GM20431 (cell line): ENCODE measurements around the gene BHMT.

Experiments
- in situ Hi-C: fragments of 300-500 bp; cut with MseI, MboI; formaldehyde crosslinking; loops from one replicate; pipeline ENCODE4 v1.15.0; 2020; ENCODE audit warnings: low sequenced_read_pairs; ENCODE audit not compliant: unreplicated experiment

The BHMT gene

DNA sequence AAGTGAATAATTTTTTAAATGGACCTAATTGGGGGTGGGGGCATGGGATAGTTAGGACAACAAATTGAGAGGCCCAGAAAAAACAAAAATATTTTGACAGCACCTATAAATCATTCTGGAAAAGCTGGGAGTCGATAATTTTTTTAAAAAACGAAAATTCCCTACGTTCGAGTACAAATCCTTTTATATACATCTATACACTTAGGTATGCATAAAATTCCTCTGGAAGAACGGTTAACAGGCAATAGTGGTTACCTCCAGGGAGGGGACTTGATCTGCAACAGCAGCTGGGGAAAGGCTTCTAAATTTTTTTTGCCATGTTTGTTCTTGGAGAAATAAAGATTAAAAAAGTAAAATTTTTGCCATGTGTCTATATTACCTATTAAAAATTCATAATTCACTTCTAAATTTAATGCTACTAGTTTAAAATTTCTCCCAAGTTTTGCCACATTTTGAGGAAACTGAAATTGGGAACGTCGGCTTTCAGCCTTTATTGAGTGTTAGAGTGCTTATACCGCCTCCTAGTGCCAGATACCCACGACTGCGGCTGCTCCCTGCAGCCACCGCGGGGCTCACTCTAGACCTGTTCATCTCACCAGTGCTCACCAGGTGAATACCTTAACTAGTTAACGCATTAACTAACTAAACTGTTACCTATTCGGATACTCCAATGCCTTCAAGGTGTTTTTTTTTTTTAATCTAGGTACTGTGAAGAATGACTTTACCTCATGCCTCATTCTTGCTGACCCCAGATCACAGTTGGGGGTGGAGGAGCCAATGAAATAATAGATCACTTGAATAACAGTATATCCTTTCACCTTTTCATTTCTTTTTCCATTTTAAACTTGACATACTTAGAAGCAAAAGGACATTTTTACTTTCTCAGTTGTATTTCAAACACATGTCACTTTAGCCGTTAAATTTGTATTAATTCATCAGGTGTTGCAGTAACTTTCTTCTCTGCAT, 1.8 kb upstream of the BHMT start:
- in situ Hi-C loops, result no loop called here

DNA sequence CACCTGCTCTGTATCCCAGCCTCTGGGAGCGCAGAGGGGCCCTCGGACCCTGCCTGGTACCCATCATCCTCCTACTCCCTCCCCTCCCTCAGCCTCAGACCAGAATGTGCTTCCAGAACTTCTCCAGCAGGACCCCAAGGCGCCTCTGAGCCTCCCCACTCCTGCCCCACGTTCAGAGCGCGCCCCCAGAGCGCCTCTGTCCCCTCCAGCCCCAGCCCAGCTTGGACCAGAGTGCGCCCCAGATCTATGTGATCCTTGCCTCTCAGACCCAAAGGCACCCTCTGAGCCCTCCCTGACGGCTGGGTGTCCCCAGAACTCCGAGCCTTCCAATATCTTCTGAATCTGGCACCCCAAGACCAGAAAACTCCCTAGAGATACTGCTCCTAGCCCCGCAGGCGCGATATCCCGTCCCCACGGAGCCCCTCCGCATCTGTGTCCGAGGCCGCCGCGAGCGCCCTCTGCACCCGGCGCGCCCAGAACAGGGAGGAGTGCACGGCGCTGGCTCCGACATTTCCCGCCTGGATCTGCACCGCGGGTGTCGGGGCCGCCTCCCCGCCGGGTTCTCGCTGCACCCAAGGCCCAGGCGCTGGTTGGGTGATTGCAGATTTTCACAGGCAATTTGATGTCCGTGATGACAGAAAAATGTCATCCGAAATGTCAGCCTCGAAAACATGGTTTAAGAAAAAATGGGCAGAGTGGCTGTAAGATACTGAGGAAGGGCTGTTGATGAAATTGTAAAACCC, 522 bp downstream of the BHMT start:
- in situ Hi-C loops, result no loop called here

DNA sequence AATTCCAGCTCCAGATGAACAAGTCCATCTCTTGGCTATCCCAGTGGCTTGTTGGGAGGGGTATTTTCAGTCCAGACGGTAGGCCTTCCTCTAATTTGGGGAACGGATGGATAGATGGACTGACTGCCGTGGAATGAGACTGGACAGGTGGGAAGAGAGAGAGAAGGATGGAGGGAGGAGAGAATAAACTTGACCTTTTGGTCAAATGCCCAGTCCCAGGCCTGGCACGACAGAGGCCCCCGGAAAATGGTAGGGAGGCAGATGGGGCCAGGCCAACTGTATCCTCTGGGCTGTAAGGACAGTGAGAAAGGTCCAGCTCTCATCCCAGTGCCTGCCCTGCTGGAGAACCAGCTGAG, 1.1 kb downstream of the BHMT start:
- in situ Hi-C loops, result no loop called here

DNA sequence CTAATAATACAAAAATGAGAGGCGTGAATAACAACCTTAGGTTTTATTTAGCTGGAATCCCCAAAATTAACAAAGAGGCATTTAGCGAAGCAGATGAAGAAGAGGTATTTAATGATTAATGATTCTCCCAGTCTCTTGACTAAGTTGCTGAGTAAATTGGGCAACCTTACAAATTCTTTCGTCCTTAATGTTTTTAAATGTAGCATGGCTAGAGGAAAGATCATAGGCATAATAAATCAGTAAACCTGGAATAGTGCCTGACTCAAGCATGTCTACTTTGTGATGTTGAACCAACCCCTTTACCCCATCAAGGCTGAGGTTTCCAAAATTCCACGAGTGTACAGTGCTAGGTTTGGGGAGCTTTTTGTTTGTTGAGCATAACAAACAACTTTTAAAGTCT, 7.9 kb downstream of the BHMT start:
- in situ Hi-C loops, result no loop called here

DNA sequence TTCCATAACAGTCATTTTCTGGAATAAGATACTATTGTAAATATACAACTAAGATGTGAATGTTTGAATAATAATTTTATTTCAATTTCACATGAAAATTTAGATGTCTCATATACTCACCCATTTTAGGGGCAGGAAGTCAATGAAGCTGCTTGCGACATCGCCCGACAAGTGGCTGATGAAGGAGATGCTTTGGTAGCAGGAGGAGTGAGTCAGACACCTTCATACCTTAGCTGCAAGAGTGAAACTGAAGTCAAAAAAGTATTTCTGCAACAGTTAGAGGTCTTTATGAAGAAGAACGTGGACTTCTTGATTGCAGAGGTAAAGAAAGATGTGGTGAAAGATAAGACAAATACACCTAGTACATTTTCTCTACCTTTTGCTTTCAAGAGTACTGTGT, 8.6 kb downstream of the BHMT start:
- in situ Hi-C loops, result loop anchor here (10.0 kb wide), 1 partner anchor 95 kb away; no protein-coding TSS in a partner anchor

DNA sequence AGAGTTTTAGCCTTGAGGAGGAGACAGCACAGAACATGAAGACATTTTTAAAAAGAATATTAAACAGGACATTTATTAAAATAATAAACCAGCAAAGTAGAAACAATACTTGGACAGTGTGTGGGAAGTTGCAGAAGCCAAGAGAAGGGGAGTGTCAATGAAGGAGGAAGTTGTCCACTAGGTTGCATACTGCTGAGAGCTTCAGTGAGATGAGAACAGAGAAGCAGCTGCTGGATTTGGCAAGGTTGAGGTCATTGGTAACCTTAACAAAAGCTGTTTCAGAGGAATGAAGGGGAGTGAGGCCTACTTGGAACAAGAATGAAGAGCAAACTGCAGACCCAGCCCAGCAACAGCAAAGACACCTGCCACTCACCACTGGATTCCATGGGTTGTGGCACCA, 11.4 kb downstream of the BHMT start:
- in situ Hi-C loops, result loop anchor here (10.0 kb wide), 1 partner anchor 98 kb away; no protein-coding TSS in a partner anchor

DNA sequence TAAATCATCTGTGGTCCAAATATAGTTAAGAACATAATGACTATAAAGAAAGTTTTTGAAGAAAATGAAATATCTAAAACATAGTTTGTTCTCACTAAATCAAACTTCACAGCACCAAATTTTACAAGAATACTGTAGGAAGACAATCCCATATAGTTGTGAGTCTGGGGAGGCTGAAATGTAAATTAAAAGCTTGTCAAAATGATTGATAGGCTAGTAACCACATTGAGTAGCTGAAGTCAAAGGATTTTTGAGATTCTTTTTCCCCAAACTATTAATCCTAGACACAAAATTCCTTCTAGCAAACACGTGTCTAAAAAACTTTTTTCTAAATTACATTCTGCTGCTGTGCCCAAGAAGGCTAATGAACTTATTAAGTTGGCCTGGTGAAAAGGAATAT, 13.0 kb downstream of the BHMT start:
- in situ Hi-C loops, result loop anchor here (10.0 to 25.0 kb wide), 2 partner anchors 100 to 338 kb away; no protein-coding TSS in a partner anchor

DNA sequence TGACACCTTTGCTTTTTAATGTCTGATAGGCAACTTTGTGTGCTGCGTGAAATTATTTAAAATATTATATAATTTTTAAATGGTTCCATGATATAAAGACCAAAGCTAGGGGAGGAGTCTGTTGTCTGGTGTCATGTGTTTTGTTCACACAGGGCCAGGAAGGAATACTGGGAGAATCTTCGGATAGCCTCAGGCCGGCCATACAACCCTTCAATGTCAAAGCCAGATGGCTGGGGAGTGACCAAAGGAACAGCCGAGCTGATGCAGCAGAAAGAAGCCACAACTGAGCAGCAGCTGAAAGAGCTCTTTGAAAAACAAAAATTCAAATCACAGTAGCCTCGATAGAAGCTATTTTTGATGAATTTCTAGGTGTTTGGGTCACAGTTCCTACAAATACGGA, 19.2 kb downstream of the BHMT start:
- in situ Hi-C loops, result loop anchor here (25.0 kb wide), 1 partner anchor 332 kb away; no protein-coding TSS in a partner anchor

DNA sequence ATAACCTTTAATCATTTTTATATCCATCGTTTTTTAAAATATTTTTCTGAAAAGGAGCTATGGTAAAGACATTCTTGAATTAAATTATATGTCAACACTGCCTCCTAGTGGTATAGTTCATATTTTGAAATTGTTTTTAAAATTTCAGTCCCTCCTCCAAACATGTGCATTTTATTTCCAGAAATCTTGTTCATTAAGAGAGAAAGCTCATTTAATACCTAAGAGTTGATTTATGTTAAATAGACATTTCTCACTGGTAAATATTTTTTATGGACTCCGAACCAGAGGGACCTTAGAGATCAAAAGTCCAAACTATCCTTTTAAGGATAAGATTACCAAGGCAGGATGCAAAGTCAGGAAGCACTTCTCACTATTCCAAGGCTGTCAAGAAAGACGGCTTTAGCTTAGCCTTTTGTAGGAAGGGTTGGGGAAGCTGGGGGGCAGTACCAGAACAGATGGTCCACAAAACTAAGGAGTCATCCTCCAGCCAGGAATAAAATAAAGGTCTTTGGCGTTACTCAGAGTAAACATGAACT, 21.6 kb downstream of the BHMT start:
- in situ Hi-C loops, result loop anchor here (25.0 kb wide), 1 partner anchor 329 kb away; no protein-coding TSS in a partner anchor

DNA sequence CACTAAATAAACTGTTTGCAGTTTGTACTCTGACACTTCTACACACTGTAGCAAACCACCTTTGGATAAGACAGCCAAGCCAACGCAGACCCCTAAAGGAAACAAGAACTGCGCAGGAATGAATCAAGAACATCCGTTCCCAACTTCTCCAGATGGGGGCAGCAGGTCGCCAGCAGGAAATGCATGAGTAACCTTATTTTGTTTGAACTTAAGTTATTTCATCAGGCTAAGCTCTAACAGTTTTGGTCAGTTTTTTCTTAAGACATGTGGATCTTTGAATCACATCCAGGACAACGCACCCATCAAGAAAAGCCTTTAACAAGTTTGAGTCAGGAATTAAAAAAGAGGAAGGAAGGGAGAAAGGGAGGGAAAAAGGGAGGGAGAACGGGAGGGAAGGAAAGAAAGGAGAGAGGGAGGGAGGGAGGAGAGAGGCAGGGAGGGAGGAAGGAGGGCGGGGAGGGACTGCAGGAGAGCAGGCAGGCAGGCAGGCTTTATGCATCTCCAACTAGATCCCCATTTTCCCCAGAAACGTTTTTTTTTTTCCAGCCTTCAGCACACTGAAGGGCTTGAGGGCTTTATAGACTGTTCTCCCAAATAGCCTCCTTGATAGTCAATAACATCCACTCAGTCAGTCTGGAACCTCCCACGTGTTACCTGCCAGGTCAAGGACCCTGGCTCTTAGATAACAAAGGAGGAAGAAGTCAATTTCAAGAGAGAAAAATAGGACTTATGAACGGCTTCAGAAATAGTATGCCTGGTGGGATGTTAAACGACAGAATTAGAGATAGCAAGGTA, 22.2 kb downstream of the BHMT start:
- in situ Hi-C loops, result loop anchor here (25.0 kb wide), 1 partner anchor 328 kb away; no protein-coding TSS in a partner anchor

DNA sequence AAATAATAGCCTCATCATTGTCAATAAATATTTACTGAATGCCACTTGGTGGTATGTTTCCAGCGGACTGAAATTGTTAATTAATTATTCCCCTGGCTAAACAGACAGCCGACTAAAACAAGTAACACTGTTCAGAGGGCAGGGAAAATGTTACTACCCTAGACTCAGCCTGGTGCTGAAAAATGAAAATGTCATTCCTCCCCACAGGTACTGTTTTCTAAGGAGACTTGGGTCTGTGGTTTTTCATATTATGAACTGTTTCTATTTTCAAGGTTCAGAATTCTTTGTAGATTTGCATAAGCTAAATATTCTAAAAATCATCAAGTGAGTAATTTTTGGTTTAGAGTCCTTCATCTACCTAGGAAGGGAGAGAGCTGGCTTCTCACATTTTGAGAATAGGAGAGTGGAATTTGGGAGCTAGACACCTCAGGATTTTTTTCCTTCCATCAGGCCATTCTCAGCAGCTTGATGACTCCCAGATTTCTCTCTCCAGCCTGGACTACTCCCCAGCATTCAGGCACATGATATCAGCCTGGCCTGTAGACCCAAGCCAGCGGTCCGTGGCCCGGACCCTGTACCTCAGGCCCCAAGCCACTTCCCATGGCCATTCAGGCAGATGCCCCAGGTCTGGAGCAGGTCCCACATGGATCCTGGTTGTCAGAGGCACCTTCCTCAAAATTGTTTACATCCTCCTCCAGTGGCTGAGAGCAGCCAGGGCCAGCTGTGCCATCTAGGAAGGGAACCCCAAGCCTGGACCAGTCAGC, 24.4 kb downstream of the BHMT start:
- in situ Hi-C loops, result loop anchor here (25.0 kb wide), 1 partner anchor 326 kb away; no protein-coding TSS in a partner anchor

DNA sequence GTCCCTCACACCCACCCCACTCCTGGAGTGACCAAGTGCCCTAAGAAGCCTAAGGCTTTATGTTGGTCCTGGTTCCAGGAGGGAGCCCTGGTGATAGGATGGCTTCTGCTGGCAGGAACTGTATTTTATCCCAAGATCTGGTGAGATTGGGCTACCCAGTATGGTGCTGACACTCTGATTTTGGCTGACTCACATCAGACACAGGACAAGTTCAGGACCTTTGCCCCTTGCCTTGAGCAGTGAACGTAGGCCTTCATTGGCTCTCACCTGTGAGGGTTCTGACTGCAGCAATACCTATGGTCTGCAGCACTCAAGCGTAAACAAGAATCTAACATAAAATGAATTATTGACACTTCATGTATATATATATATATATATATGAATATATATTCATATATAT, 25.0 kb downstream of the BHMT start:
- in situ Hi-C loops, result loop anchor here (25.0 kb wide), 1 partner anchor 326 kb away; no protein-coding TSS in a partner anchor

DNA sequence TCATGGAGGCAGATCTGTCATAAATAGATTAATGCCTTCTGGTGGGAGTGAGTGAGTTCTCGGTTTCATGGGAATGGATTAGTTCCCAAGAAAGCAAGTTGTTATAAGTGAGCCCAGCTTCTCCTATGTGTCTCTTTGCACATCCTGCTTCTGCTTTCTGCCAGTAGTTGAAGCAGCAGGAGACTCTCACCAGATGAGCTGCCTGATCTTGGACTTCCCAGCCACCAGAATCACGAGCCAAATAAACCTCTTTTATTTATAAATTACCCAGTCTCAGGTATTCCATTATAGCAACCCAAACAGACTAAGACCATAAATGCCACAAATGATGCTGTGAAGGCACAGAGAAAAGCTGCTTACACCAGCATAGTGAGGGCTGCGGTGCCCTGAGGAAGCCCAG, 28.9 kb downstream of the BHMT start:
- in situ Hi-C loops, result loop anchor here (25.0 kb wide), 1 partner anchor 322 kb away; no protein-coding TSS in a partner anchor

DNA sequence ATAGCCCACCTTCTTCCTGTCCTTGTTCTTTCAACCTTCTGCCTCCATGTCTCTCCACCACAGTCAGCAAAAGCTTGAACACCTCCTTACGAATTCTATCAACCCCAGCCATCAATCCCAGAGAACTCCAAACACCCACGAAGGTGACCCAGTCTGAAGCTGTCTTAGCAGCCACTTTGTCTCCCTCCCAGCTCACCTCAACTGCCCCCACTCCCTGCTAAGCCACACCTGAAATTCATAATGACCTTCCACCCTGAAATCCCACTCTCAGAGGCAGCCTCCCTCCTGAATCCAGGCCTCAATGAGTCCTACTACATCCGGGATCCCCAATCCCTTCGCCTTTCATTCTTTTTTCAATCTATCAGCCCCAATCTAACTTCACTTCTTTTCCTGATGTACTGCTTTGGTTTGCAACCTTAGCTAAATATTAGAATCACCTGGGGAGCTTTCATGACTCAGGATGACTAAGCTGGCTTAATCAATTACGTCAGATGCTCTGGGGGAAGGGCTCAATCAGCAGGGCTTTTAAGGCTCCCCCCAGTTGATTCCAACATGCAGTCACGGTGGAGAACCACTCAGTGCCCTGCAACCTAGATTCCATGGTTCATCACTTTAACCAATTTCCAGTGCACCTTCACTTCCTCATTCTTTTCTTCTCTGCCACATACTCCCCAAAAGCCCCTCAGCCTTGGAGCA, 32.2 kb downstream of the BHMT start:
- in situ Hi-C loops, result loop anchor here (25.0 kb wide), 1 partner anchor 318 kb away; no protein-coding TSS in a partner anchor

DNA sequence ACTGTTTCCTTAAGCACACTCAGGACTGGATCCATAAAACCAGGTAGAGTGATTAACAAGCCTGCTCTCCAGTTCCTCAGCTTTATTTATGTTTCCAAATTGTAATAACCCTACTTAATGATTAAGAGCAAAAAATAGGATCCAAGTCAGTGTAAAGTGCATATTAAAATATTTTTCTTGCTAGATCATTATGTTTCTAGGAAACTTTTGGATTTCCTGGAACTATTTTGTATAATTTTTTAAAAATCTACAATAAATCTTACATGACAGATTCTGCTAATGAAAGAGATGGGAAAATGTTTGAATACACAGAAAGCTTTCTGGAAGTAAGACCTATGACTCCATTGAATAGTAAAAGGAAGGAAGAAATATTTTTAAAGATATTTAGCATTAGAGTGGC, 35.5 kb downstream of the BHMT start:
- in situ Hi-C loops, result loop anchor here (25.0 kb wide), 1 partner anchor 315 kb away; no protein-coding TSS in a partner anchor

DNA sequence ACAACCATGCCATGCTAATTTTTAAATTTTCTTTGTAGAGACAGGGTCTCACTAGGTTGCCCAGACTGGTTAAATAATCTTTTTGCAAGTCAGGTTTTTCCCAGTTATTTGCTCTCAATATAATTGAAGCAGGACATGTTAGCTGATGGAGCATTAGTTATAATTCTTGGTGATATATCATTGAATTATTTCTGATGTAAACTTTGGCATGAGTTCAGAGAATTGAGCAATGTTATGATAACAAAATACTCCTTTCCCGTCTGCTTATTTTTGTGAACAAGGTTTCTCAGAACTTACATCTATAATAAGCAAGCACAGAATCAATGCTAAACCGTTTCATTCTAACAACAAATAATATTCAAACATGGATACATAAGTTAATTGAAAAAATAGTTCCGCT, 37.8 kb downstream of the BHMT start:
- in situ Hi-C loops, result loop anchor here (25.0 kb wide), 1 partner anchor 313 kb away; no protein-coding TSS in a partner anchor

DNA sequence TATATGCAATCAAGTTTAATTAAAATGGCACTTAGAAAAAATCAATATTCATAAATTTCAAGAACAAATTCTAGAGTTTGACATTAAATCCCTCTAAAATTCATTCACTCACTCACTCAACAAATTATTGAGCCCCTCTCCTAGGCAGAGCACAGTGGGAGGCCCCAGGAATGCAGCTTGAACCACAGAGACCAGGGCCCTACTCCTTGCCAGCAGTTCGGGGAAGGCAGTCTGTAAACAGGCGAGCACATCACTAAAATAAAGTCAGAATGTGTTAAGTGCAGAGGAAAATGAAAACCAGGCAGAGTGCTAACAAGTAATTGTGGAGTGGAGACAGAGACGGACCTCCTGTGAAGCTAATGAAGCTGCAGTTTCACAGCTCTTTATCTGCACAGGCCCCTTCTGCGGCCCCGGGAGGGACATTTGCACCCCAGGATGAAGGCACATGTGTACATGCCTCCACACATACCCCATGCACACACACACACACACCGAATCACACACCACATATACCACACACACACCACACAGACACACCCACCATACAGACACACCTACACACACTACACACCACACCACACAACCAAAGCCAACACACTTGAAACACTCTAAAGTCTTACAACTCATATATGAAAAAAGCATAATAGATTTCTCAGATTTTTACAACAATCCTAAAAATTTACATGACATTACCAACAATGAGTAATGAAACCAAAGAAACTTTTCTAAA, 40.5 kb downstream of the BHMT start:
- in situ Hi-C loops, result no loop called here
